ENCODE results near the gene EYA2. TPM values are rescaled to one million over a fixed set of nuclear protein-coding genes. Genes with fewer than 3 reads are reported as not detected.

Gene EYA2
- total and polyA plus RNA-seq, 4 donors = 1.2 to 10.9 (median 6.7) TPM

DNA sequence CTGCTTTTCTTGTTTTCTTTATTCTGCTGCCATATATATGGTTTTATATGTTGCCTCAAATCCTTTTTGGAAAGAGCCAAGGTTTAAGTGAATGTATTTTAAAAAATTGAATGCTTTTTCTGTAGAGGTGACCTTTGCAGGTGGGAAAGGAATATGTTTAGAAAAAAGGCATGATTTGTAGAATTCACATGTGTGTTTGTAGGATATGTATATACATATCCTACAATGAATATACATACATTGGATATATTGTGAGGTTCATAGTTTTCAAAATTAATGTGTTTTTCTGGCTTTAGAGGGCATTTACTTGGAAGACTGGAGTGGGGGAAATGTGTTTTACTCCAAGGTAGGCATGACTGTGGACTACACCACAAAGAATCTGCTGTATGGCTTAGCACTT, 4.0 kb upstream of the EYA2 start:
- ATAC-seq (ENCODE audit: low FRiP score) = no peak
- intact Hi-C loops (cut with DNase I) = no loop called here

DNA sequence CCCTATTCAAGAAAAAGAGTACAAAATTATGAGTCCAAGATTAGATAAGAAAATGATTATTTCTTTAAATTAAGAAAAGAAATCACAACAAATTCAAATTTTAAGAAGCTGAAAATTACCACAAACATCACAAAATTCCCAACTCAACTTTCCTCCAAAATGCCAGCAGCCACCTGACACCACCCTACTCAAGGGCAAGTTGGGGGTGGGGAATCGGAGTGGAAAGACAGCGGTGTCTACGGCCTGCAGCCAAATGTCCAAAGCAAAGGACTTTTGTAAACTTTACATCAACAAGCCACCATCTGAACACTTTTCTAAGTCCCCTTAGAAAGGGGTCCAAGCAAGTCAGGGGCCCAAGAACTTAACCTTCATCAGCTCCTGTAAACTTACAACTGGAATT, 1.6 kb upstream of the EYA2 start:
- DNase-seq (no peak), ATAC-seq (ENCODE audit: low FRiP score) (no peak)
- Histone ChIP-seq H3K4me3 (ENCODE audit: low read length in 2 of 2) (no peak overlapping the region), H3K36me3 (ENCODE audit: control insufficient read depth in 1 of 2, insufficient read depth in 2 of 2, low read length in 1 of 2) (no peaks in the 10 kb centered on the region), H3K4me1 (ENCODE audit: control insufficient read depth in 1 of 2, insufficient read depth in 2 of 2, low read length in 2 of 2) (no peaks in the 10 kb centered on the region), H3K9me3 (ENCODE audit: control insufficient read depth, low read length) (no peaks in the 10 kb centered on the region), H3K27ac (ENCODE audit: low read depth in 1 of 2, low read length in 2 of 2) (no peak overlapping the region), H3K27me3 (ENCODE audit: control insufficient read depth in 1 of 2, insufficient read depth in 2 of 2, low read length in 1 of 2) (peaks cover 0 to 2% of the 10 kb centered on the region in 2 donors)
- intact Hi-C loops (cut with DNase I) = no loop called here
- 89 to 94% methylated on average over 3 of the region's 3 CpGs for WGBS, 2 donors

More for the DNA sequence above, 4.0 kb upstream of the EYA2 start:
- no peak overlapping the region for H3K4me3 ChIP-seq (ENCODE audit: low read length in 2 of 2)
- no peaks in the 10 kb centered on the region for H3K4me1 ChIP-seq (ENCODE audit: control insufficient read depth in 1 of 2, insufficient read depth in 2 of 2, low read length in 2 of 2)
- no peak for DNase-seq
- no peaks in the 10 kb centered on the region for H3K36me3 ChIP-seq (ENCODE audit: control insufficient read depth in 1 of 2, insufficient read depth in 2 of 2, low read length in 1 of 2)
- H3K27me3 ChIP-seq (ENCODE audit: control insufficient read depth in 1 of 2, insufficient read depth in 2 of 2, low read length in 1 of 2) = peaks cover 0 to 2% of the 10 kb centered on the region in 2 donors
- no peaks in the 10 kb centered on the region for H3K9me3 ChIP-seq (ENCODE audit: control insufficient read depth, low read length)
- no peak overlapping the region for H3K27ac ChIP-seq (ENCODE audit: low read depth in 1 of 2, low read length in 2 of 2)

DNA sequence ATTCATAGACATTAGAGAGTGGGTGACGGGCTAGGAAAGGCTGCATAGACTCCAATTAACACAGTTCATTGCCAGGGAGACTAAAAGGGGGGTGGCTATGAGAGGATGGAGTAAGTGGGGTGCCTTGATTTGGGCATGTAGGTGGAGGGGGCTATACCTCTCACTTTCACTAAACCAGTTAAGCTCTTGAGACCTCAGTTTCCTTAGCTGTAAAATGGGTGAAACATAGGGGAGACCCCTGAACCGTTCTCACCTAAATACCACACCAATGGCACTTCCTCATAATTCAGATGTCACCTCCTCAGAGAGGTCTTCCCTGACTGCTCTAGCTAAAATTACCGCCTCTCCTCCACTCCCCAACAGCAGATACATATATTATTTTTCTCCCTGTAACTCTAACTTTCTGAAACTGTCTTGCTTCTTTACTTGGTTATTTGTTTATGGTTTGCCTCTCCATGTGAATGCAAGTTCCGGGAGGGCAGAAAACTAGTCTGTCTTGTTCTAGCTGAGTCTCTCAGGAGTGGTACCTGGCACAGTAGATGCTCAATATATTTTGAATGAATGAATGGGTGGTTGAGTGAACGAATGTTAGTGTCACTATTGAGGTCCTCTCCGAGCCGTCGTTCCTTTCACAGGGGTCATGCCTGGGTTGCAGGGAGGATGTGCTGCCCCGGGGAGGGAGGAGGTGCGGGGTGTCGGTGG, 615 bp upstream of the EYA2 start:
- intact Hi-C loops (cut with DNase I) = no loop called here
- no peaks in the 10 kb centered on the region for H3K36me3 ChIP-seq (ENCODE audit: control insufficient read depth in 1 of 2, insufficient read depth in 2 of 2, low read length in 1 of 2)
- no peak overlapping the region for H3K27ac ChIP-seq (ENCODE audit: low read depth in 1 of 2, low read length in 2 of 2)
- WGBS, 2 donors = 29 to 31% methylated on average over 11 of the region's 11 CpGs
- no peak for ATAC-seq (ENCODE audit: low FRiP score)
- no peaks in the 10 kb centered on the region for H3K4me1 ChIP-seq (ENCODE audit: control insufficient read depth in 1 of 2, insufficient read depth in 2 of 2, low read length in 2 of 2)
- peaks cover 0 to 2% of the 10 kb centered on the region in 2 donors for H3K27me3 ChIP-seq (ENCODE audit: control insufficient read depth in 1 of 2, insufficient read depth in 2 of 2, low read length in 1 of 2)
- H3K4me3 ChIP-seq (ENCODE audit: low read length in 2 of 2) = peak overlapping the region; percentile 57 to 58
- DNase-seq = no peak
- H3K9me3 ChIP-seq (ENCODE audit: control insufficient read depth, low read length) = no peaks in the 10 kb centered on the region

DNA sequence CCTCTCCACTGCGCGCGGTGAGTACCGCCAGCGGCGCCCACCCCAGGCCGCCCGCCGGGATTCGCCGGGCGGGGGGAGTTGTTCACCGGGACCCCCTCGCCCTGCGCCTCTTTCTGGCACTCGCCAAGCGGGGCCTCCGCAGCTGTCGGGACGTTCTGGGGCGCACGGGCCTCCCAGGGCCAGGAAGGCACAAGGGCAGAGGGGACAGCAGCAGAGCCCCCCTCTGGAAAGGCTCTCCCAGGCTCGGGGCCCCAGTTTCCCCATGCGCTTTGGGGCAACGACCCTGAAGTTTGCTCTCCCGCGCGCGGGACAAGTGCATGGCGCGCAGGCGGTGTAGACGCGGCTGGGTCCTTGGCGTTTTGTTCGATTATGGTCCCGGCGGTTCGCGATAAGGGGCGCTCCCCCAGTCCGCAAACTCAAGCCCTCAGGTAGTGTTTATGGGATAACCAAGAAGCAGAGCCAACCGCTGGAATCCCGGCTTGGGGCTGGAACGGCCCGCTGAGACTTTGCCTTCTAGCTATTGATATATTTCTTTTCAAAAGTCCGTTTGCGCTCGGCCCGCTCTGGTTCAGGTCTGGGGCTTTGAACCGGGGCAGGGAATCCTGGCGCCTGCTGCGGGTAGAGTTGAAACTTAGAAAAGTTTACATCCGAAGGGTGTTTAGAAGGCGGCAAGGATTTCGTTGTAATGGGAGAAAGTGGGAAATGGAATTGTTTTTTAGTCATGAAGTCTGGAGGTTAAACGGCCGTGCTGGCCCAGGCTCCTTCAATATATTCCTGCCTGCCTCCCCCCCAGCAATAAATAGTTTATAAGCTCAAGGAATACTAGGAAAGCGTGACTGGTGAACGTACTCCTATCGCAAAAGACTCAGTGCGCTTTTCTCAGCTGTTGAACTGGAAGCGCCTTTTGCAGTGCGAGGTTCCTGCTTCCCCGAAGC, 595 bp downstream of the EYA2 start:
- no peak overlapping the region for H3K27ac ChIP-seq (ENCODE audit: low read depth in 1 of 2, low read length in 2 of 2)
- intact Hi-C loops (cut with DNase I) = loop anchor here in 1 of 2 donors (5.0 kb wide), 1 partner anchor 52 kb away; no protein-coding TSS in a partner anchor
- DNase-seq = peak; percentile 48 to 78
- H3K27me3 ChIP-seq (ENCODE audit: control insufficient read depth in 1 of 2, insufficient read depth in 2 of 2, low read length in 1 of 2) = peaks cover 0 to 2% of the 10 kb centered on the region in 2 donors
- H3K9me3 ChIP-seq (ENCODE audit: control insufficient read depth, low read length) = no peaks in the 10 kb centered on the region
- ATAC-seq (ENCODE audit: low FRiP score) = peak; percentile 39
- 1% methylated on average over 52 to 65 of the region's 65 CpGs for WGBS, 2 donors
- peak overlapping the region; percentile 57 to 58 for H3K4me3 ChIP-seq (ENCODE audit: low read length in 2 of 2)
- H3K36me3 ChIP-seq (ENCODE audit: control insufficient read depth in 1 of 2, insufficient read depth in 2 of 2, low read length in 1 of 2) = no peaks in the 10 kb centered on the region
- H3K4me1 ChIP-seq (ENCODE audit: control insufficient read depth in 1 of 2, insufficient read depth in 2 of 2, low read length in 2 of 2) = no peaks in the 10 kb centered on the region

DNA sequence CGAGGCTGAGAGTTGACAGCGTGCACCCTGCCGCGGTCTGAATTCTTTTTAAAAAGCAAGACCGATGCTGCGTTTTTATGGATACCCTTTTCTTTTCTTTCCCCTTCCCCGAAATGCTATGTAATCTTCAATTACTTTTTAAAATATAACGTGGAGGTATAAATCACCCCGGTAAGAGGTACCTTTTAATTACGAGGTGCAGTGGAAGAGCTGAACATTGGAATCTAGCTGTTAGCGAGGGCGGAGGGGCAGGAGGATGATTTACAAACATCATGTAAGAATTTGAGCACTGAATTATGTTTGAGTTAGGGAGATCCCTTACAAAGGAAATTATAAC, 1.2 kb downstream of the EYA2 start:
- Histone ChIP-seq H3K36me3 (ENCODE audit: control insufficient read depth in 1 of 2, insufficient read depth in 2 of 2, low read length in 1 of 2) (no peaks in the 10 kb centered on the region), H3K9me3 (ENCODE audit: control insufficient read depth, low read length) (no peaks in the 10 kb centered on the region), H3K4me3 (ENCODE audit: low read length in 2 of 2) (peak overlapping the region; percentile 57 to 58), H3K27ac (ENCODE audit: low read depth in 1 of 2, low read length in 2 of 2) (no peak overlapping the region), H3K4me1 (ENCODE audit: control insufficient read depth in 1 of 2, insufficient read depth in 2 of 2, low read length in 2 of 2) (no peaks in the 10 kb centered on the region), H3K27me3 (ENCODE audit: control insufficient read depth in 1 of 2, insufficient read depth in 2 of 2, low read length in 1 of 2) (peaks cover 0 to 2% of the 10 kb centered on the region in 2 donors)
- intact Hi-C loops (cut with DNase I) = loop anchor here in 1 of 2 donors (5.0 kb wide), 1 partner anchor 51 kb away; no protein-coding TSS in a partner anchor
- ATAC-seq (ENCODE audit: low FRiP score) = no peak
- WGBS, 2 donors = 13 to 15% methylated on average over 12 of the region's 12 CpGs
- DNase-seq = no peak

DNA sequence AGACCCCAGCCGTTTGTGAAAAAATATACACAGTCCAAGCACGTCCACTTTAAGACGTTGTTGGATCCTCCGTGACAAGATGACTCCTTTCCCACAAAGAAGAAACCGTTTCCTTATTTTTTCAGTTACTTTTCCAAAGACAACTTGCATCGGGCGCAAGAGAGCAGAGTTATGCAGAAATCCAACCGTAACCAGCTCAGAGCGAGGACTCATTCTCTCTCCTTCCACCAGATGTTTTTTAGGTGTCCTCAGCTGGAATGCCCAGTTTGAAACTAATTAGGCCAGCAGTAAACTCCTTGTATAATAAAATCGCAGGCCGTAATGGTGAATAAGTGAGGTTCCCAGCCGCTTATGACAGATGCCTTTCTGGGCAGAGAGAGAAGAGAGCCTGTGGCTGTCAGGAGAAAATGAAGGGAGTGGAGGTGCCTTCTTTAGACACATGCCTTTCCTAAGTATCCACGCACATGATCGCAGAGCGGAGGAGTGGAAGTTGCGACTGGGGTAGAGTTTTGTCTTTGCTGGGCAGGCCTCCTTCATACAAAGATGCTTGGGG, 2.8 kb downstream of the EYA2 start:
- H3K4me3 ChIP-seq (ENCODE audit: low read length in 2 of 2) = no peak overlapping the region
- intact Hi-C loops (cut with DNase I) = loop anchor here in 1 of 2 donors (5.0 kb wide), 1 partner anchor 50 kb away; no protein-coding TSS in a partner anchor
- ATAC-seq (ENCODE audit: low FRiP score) = no peak

DNA sequence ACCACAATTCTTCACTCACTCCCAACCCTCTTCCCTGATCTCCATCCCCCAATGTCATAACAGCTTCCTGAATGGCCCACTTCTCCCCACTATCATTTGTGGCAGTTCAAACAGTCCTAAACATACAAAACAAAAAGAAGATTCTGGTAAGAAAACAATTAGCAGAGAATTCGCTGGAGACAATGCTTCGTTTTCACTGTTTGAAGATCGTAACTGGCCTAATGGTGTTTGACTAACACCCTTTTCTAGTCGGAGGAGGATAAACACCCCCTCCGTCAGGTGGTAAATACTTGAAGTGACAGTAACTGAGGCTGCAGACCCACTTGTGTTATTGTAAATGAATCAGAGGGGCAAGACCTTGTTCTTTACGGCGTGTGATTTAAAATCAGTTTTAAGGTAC, 3.8 kb downstream of the EYA2 start:
- no peaks in the 10 kb centered on the region for H3K9me3 ChIP-seq (ENCODE audit: control insufficient read depth, low read length)
- no peaks in the 10 kb centered on the region for H3K4me1 ChIP-seq (ENCODE audit: control insufficient read depth in 1 of 2, insufficient read depth in 2 of 2, low read length in 2 of 2)
- WGBS, 2 donors = 88 to 90% methylated on average over 7 of the region's 7 CpGs
- H3K27ac ChIP-seq (ENCODE audit: low read depth in 1 of 2, low read length in 2 of 2) = no peak overlapping the region
- no peaks in the 10 kb centered on the region for H3K36me3 ChIP-seq (ENCODE audit: control insufficient read depth in 1 of 2, insufficient read depth in 2 of 2, low read length in 1 of 2)
- intact Hi-C loops (cut with DNase I) = loop anchor here in 1 of 2 donors (5.0 kb wide), 1 partner anchor 49 kb away; no protein-coding TSS in a partner anchor
- H3K27me3 ChIP-seq (ENCODE audit: control insufficient read depth in 1 of 2, insufficient read depth in 2 of 2, low read length in 1 of 2) = peaks cover 0 to 2% of the 10 kb centered on the region in 2 donors
- no peak overlapping the region for H3K4me3 ChIP-seq (ENCODE audit: low read length in 2 of 2)
- ATAC-seq (ENCODE audit: low FRiP score) (no peak), DNase-seq (no peak)

More for the DNA sequence above, 2.8 kb downstream of the EYA2 start:
- no peak overlapping the region for H3K27ac ChIP-seq (ENCODE audit: low read depth in 1 of 2, low read length in 2 of 2)
- no peak for DNase-seq
- H3K4me1 ChIP-seq (ENCODE audit: control insufficient read depth in 1 of 2, insufficient read depth in 2 of 2, low read length in 2 of 2) = no peaks in the 10 kb centered on the region
- H3K27me3 ChIP-seq (ENCODE audit: control insufficient read depth in 1 of 2, insufficient read depth in 2 of 2, low read length in 1 of 2) = peaks cover 0 to 2% of the 10 kb centered on the region in 2 donors
- no peaks in the 10 kb centered on the region for H3K9me3 ChIP-seq (ENCODE audit: control insufficient read depth, low read length)
- 89 to 90% methylated on average over 16 of the region's 16 CpGs for WGBS, 2 donors
- no peaks in the 10 kb centered on the region for H3K36me3 ChIP-seq (ENCODE audit: control insufficient read depth in 1 of 2, insufficient read depth in 2 of 2, low read length in 1 of 2)

DNA sequence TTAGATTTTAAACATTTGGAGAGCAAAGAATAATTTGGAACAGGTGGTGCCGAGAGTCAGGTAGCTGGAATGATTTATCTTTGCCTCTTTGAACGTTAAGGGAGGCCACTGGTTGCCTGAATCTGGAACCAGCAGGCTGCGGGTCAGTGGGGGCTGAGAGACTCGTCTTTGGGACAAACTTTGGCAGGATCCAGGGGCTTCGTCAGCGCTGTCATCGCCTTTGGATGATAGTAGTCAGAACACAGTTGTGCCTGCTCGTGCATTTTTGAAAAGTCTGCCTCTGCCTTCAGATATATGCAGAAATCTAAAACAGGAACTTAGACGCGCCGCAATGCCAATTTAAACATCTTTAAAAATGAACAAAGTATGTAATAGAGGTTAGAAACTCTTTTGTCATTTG, 5.0 kb downstream of the EYA2 start:
- H3K27ac ChIP-seq (ENCODE audit: low read depth in 1 of 2, low read length in 2 of 2) = peak overlapping the region in 1 of 2 donors; percentile 8
- intact Hi-C loops (cut with DNase I) = loop anchor here in 1 of 2 donors (5.0 kb wide), 1 partner anchor 48 kb away; no protein-coding TSS in a partner anchor
- ATAC-seq (ENCODE audit: low FRiP score) (no peak), DNase-seq (no peak)
- no peak overlapping the region for H3K4me3 ChIP-seq (ENCODE audit: low read length in 2 of 2)
- no peaks in the 10 kb centered on the region for H3K36me3 ChIP-seq (ENCODE audit: control insufficient read depth in 1 of 2, insufficient read depth in 2 of 2, low read length in 1 of 2)
- H3K27me3 ChIP-seq (ENCODE audit: control insufficient read depth in 1 of 2, insufficient read depth in 2 of 2, low read length in 1 of 2) = no peaks in the 10 kb centered on the region
- WGBS, 2 donors = 20 to 21% methylated on average over 11 of the region's 11 CpGs
- H3K4me1 ChIP-seq (ENCODE audit: control insufficient read depth in 1 of 2, insufficient read depth in 2 of 2, low read length in 2 of 2) = no peaks in the 10 kb centered on the region
- H3K9me3 ChIP-seq (ENCODE audit: control insufficient read depth, low read length) = no peaks in the 10 kb centered on the region

All from aorta (tissue), 5 donors.